Measurements from ENCODE around the gene TNFAIP6.

The TNFAIP6 gene

GRCh38 chr2:151422917-151423439 lies 65.6 kb downstream of the TNFAIP6 start:
- no peak for DNase-seq

GRCh38 chr2:151423760-151424159 lies 66.4 kb downstream of the TNFAIP6 start:
- DNase-seq, result no peak

Measured in inflammatory macrophage (primary cell).